Naive thymus-derived CD4-positive, alpha-beta T cell (primary cell): ENCODE data around the gene BHLHA15. TPM values are rescaled to one million over a fixed set of nuclear protein-coding genes. Genes with fewer than 3 reads are reported as not detected.

Experiments used
- ATAC-seq: fragments of 150-1000 bp; cut with Tn5 transposase; 2 replicates; pipeline ENCODE4 v1.10.0; 2021; ENCODE audit warnings: mild to moderate bottlenecking, moderate library complexity
- CTCF ChIA-PET: fragments of 350-600 bp; sonication (Branson Sonifier 250); formaldehyde crosslinking; loops from one replicate; lab custom pipeline; 2021; ENCODE audit warnings: antibody characterized with exemption; lab: Charles Lee
- POLR2A ChIA-PET: fragments of 350-600 bp; sonication (Branson Sonifier 250); formaldehyde crosslinking; loops from one replicate; lab custom pipeline; 2021; ENCODE audit warnings: antibody characterized with exemption, inconsistent platforms; lab: Charles Lee
- DNase-seq, 9 donors: peaks; one replicate each; pipeline versions ENCODE4 v3.0.0 to v3.0.0-alpha.2; 2020 to 2022; ENCODE audit warnings: mixed read lengths in 1 of 9
- H3K27ac ChIP-seq: one replicate; pipeline ENCODE4 v1.7.0; 2013; ENCODE audit warnings: mild to moderate bottlenecking, low read depth, low read length, moderate library complexity
- H3K27me3 ChIP-seq, 2 donors: one replicate each; pipeline ENCODE4 v1.7.0; 2013; ENCODE audit warnings: low read length in 2 of 2, mild to moderate bottlenecking in 2 of 2, moderate library complexity in 2 of 2; ENCODE audit not compliant: control insufficient read depth in 2 of 2, insufficient read depth in 2 of 2
- H3K36me3 ChIP-seq, 3 experiments: 1 replicate in 2 of 3; 2 replicates in 1 of 3; pipeline ENCODE4 v1.7.0; 2013; ENCODE audit warnings: low read length in 3 of 3, mild to moderate bottlenecking in 3 of 3, moderate library complexity in 1 of 3; ENCODE audit not compliant: insufficient read depth in 3 of 3, control insufficient read depth in 2 of 3
- H3K4me1 ChIP-seq, 2 donors: one replicate each; pipeline ENCODE4 v1.7.0; 2013; ENCODE audit warnings: low read length in 2 of 2, mild to moderate bottlenecking in 2 of 2, moderate library complexity in 1 of 2; ENCODE audit not compliant: control insufficient read depth in 2 of 2, insufficient read depth in 2 of 2
- H3K4me3 ChIP-seq: 2 replicates; pipeline ENCODE4 v1.7.0; 2013; ENCODE audit warnings: mild to moderate bottlenecking, low read length
- H3K9me3 ChIP-seq, 3 experiments: 1 replicate in 2 of 3; 2 replicates in 1 of 3; pipeline ENCODE4 v1.7.0; 2013; ENCODE audit warnings: low read length in 3 of 3; ENCODE audit not compliant: control insufficient read depth in 2 of 3
- H3K27ac Mint-ChIP-seq, 9 donors: one replicate each; pipeline ENCODE4 v1.8.0; 2020 to 2022; ENCODE audit warnings: mixed read lengths in 9 of 9, mild to moderate bottlenecking in 8 of 9, moderate library complexity in 5 of 9, inconsistent platforms in 2 of 9
- H3K27me3 Mint-ChIP-seq, 5 donors: one replicate each; pipeline ENCODE4 v1.8.0; 2021 to 2022; ENCODE audit warnings: mixed read lengths in 5 of 5, mild to moderate bottlenecking in 1 of 5
- H3K36me3 Mint-ChIP-seq, 5 donors: one replicate each; pipeline ENCODE4 v1.8.0; 2020 to 2022; ENCODE audit warnings: mixed read lengths in 5 of 5, mild to moderate bottlenecking in 3 of 5, inconsistent platforms in 1 of 5
- H3K4me1 Mint-ChIP-seq, 7 donors: one replicate each; pipeline ENCODE4 v1.8.0; 2020 to 2022; ENCODE audit warnings: mixed read lengths in 7 of 7, mild to moderate bottlenecking in 3 of 7, inconsistent platforms in 1 of 7
- H3K4me3 Mint-ChIP-seq, 10 donors: one replicate each; pipeline ENCODE4 v1.8.0; 2020 to 2022; ENCODE audit warnings: mild to moderate bottlenecking in 10 of 10, mixed read lengths in 10 of 10, moderate library complexity in 6 of 10, inconsistent platforms in 2 of 10
- H3K9me3 Mint-ChIP-seq, 11 donors: one replicate each; pipeline ENCODE4 v1.8.0; 2020 to 2022; ENCODE audit warnings: mixed read lengths in 11 of 11, mild to moderate bottlenecking in 4 of 11, inconsistent platforms in 1 of 11, moderate library complexity in 1 of 11
- intact Hi-C, 2 donors: fragments of 100-400 bp; cut with micrococcal nuclease; formaldehyde crosslinking; loops; one replicate each; pipeline ENCODE4 v1.15.1; 2023
- polyA plus RNA-seq, 2 donors: library from polyadenylated mRNA; unstranded; fragments of 300-500 nt; fragmentation: Illumina TruSeq; gene quantifications; one replicate each; pipeline ENCODE4 v1.2.3, GENCODE V29; 2021
- total RNA-seq, 6 experiments: library from RNA in 5 of 6; stranded (reverse) in 5 of 6; gene quantifications; 1 replicate in 5 of 6; 2 replicates in 1 of 6; pipeline ENCODE4 v1.2.3 and lab custom pipeline; 2021 to 2026

BHLHA15 gene
- total and polyA plus RNA-seq, 7 experiments from 2014 or later = 0.39 to 0.80 TPM; not detected in 5

- CTCF ChIA-PET = no interaction called here
- no peaks in the 10 kb centered on the region for H3K9me3 ChIP-seq
- peaks cover 9 to 16% (median 15%) of the 10 kb centered on the region in 7 donors for H3K4me1 Mint-ChIP-seq
- DNase-seq = no peak
- peaks cover 0 to 71% (median 17%) of the 10 kb centered on the region in 3 experiments for H3K36me3 ChIP-seq
- no peaks in the 10 kb centered on the region for H3K27me3 ChIP-seq
- H3K27ac Mint-ChIP-seq = peak overlapping the region in 2 of 9 donors; percentile 6 to 81
- ATAC-seq = no peak
- intact Hi-C loops = no loop called here
- H3K4me3 Mint-ChIP-seq = no peak overlapping the region
- H3K4me3 ChIP-seq = no peak overlapping the region
- H3K27ac ChIP-seq = no peak overlapping the region
- H3K36me3 Mint-ChIP-seq = peaks cover 8 to 34% (median 12%) of the 10 kb centered on the region in 5 donors
- no peaks in the 10 kb centered on the region for H3K9me3 Mint-ChIP-seq
- no peaks in the 10 kb centered on the region for H3K4me1 ChIP-seq
- H3K27me3 Mint-ChIP-seq = no peaks in the 10 kb centered on the region
- POLR2A ChIA-PET = interaction anchor here (0.7 kb wide), 1 partner anchor 11 kb away, joined by 3 read pairs; no protein-coding TSS in a partner anchor
Measured at GRCh38 chr7:98223351-98223897, 12.2 kb downstream of the BHLHA15 start.

GRCh38 chr7:98223898-98224700, 12.9 kb downstream of the BHLHA15 start:
- peak; percentile 26 for ATAC-seq
- no peaks in the 10 kb centered on the region for H3K9me3 Mint-ChIP-seq
- no peaks in the 10 kb centered on the region for H3K27me3 ChIP-seq
- no peaks in the 10 kb centered on the region for H3K27me3 Mint-ChIP-seq
- CTCF ChIA-PET = no interaction called here
- H3K9me3 ChIP-seq = no peaks in the 10 kb centered on the region
- no peak overlapping the region for H3K27ac ChIP-seq
- H3K4me3 Mint-ChIP-seq = no peak overlapping the region
- no peaks in the 10 kb centered on the region for H3K4me1 ChIP-seq
- H3K36me3 Mint-ChIP-seq = peaks cover 4 to 29% (median 7%) of the 10 kb centered on the region in 5 donors
- intact Hi-C loops = no loop called here
- POLR2A ChIA-PET = interaction anchor here (0.7 kb wide), 1 partner anchor 10 kb away, joined by 3 read pairs; no protein-coding TSS in a partner anchor
- no peak overlapping the region for H3K4me3 ChIP-seq
- peaks cover 0 to 77% (median 17%) of the 10 kb centered on the region in 3 experiments for H3K36me3 ChIP-seq
- no peak overlapping the region for H3K27ac Mint-ChIP-seq
- peaks cover 4 to 9% (median 8%) of the 10 kb centered on the region in 7 donors for H3K4me1 Mint-ChIP-seq
- DNase-seq = no peak

- Histone ChIP-seq H3K36me3 (peaks cover 0 to 84% (median 17%) of the 10 kb centered on the region in 3 experiments), H3K27ac (no peak overlapping the region), H3K9me3 (no peaks in the 10 kb centered on the region), H3K27me3 (no peaks in the 10 kb centered on the region), H3K4me3 (no peak overlapping the region), H3K4me1 (no peaks in the 10 kb centered on the region)
- H3K27me3 Mint-ChIP-seq = no peaks in the 10 kb centered on the region
- H3K36me3 Mint-ChIP-seq = peaks cover 0 to 22% (median 4%) of the 10 kb centered on the region in 5 donors
- DNase-seq (no peak), ATAC-seq (no peak)
- peak overlapping the region in 1 of 9 donors; percentile 31 for H3K27ac Mint-ChIP-seq
- no peak overlapping the region for H3K4me3 Mint-ChIP-seq
- ChIA-PET POLR2A (no interaction called here), CTCF (no interaction called here)
- no peaks in the 10 kb centered on the region for H3K9me3 Mint-ChIP-seq
- peaks cover 0 to 4% (median 1%) of the 10 kb centered on the region in 7 donors for H3K4me1 Mint-ChIP-seq
- intact Hi-C loops = no loop called here
Measured at GRCh38 chr7:98224701-98225181, 13.5 kb downstream of the BHLHA15 start.

DNA sequence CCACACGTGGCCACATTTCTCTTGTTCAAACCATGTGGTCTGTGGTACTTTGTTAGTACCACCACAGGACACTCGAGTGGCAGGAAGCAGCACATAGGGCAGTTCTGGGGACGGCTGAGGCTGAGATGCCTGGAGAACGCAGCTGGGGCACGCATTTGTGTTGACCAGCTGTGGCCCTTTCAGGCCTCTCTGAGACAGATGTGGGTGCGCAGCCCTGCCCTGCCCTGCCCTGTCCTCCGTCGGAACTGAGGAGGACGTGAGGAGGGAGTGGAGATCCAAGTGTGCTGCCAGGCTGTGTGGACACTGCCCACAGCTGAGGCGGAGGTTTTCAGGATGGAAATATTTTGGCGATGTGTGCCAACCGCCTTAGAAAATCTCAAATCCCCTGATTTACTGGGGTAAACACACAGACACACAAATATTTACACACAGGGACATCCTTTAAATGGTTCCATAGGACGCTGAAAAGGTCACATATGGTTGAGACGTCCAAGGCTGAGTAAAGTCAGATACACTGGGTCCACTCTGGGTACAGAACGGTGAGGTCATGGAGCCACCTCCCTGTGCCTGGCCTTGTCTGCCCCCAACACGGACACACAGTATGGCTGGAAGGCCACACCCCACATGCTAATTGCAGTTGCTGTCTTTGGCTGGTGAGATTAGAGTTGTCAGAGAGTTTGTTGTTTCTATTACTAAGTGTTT, 14.8 kb downstream of the BHLHA15 start:
- Histone ChIP-seq H3K9me3 (no peaks in the 10 kb centered on the region), H3K27ac (no peak overlapping the region), H3K36me3 (peaks cover 0 to 97% (median 17%) of the 10 kb centered on the region in 3 experiments), H3K4me3 (no peak overlapping the region), H3K27me3 (no peaks in the 10 kb centered on the region), H3K4me1 (no peaks in the 10 kb centered on the region)
- H3K27me3 Mint-ChIP-seq = no peaks in the 10 kb centered on the region
- no peak overlapping the region for H3K4me3 Mint-ChIP-seq
- POLR2A ChIA-PET = no interaction called here
- intact Hi-C loops = no loop called here
- ATAC-seq = no peak
- H3K27ac Mint-ChIP-seq = peak overlapping the region in 3 of 9 donors; percentile 6 to 54 (median 31)
- peaks cover 0 to 4% (median 0%) of the 10 kb centered on the region in 7 donors for H3K4me1 Mint-ChIP-seq
- DNase-seq = no peak
- peaks cover 0 to 20% (median 4%) of the 10 kb centered on the region in 5 donors for H3K36me3 Mint-ChIP-seq
- H3K9me3 Mint-ChIP-seq = no peaks in the 10 kb centered on the region
- CTCF ChIA-PET = no interaction called here

DNA sequence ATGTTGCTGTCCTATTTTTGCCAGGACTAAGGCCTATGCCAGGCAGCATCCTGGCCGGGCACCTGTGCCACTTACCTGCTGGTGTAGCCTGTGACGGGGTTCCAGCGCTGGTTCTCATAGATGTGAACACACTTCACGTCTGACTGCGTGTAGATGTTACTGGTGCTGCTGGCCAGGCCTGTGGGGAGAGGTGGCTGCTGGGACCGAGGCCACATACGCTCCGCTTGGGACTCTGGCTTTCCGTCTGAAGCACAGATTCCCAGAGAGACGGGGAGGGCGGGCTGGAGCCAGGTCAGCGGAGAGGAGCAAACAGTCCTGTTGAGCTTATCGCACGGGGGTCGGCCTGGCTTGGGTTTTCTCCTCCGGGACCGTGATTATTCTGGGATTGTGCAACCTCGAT, 16.7 kb downstream of the BHLHA15 start:
- H3K27me3 Mint-ChIP-seq = no peaks in the 10 kb centered on the region
- Histone ChIP-seq H3K9me3 (no peaks in the 10 kb centered on the region), H3K4me1 (no peaks in the 10 kb centered on the region), H3K4me3 (no peak overlapping the region), H3K27me3 (no peaks in the 10 kb centered on the region), H3K27ac (no peak overlapping the region), H3K36me3 (peaks cover 0 to 97% (median 14%) of the 10 kb centered on the region in 3 experiments)
- no peaks in the 10 kb centered on the region for H3K9me3 Mint-ChIP-seq
- H3K36me3 Mint-ChIP-seq = peaks cover 0 to 17% (median 4%) of the 10 kb centered on the region in 5 donors
- peaks cover 0 to 4% (median 0%) of the 10 kb centered on the region in 7 donors for H3K4me1 Mint-ChIP-seq
- no peak overlapping the region for H3K4me3 Mint-ChIP-seq
- ATAC-seq = no peak
- POLR2A ChIA-PET = interaction anchor here (0.5 to 0.6 kb wide), 2 partner anchors 52 to 55 kb away, joined by 3 to 4 read pairs; no protein-coding TSS in a partner anchor
- DNase-seq = no peak
- peak overlapping the region in 3 of 9 donors; percentile 38 to 81 (median 64) for H3K27ac Mint-ChIP-seq
- CTCF ChIA-PET = no interaction called here
- intact Hi-C loops = no loop called here

GRCh38 chr7:98228801-98229200, 17.6 kb downstream of the BHLHA15 start:
- no peak for DNase-seq
- H3K9me3 Mint-ChIP-seq = no peaks in the 10 kb centered on the region
- no peak for ATAC-seq
- ChIA-PET CTCF (no interaction called here), POLR2A (no interaction called here)
- no peaks in the 10 kb centered on the region for H3K9me3 ChIP-seq
- H3K27ac ChIP-seq = no peak overlapping the region
- no peak overlapping the region for H3K4me3 Mint-ChIP-seq
- H3K36me3 ChIP-seq = peaks cover 0 to 99% (median 17%) of the 10 kb centered on the region in 3 experiments
- no peaks in the 10 kb centered on the region for H3K27me3 Mint-ChIP-seq
- intact Hi-C loops = no loop called here
- H3K27ac Mint-ChIP-seq = no peak overlapping the region
- peaks cover 0 to 4% (median 0%) of the 10 kb centered on the region in 7 donors for H3K4me1 Mint-ChIP-seq
- no peaks in the 10 kb centered on the region for H3K4me1 ChIP-seq
- H3K27me3 ChIP-seq = no peaks in the 10 kb centered on the region
- H3K4me3 ChIP-seq = no peak overlapping the region
- peaks cover 0 to 18% (median 4%) of the 10 kb centered on the region in 5 donors for H3K36me3 Mint-ChIP-seq
